Osteoblast (primary cell): ENCODE results near the gene SPEG. TPM values are rescaled to one million over a fixed set of nuclear protein-coding genes. Genes with fewer than 3 reads are reported as not detected.

Experiments used
- DNase-seq: peaks from one replicate; pipeline ENCODE4 v3.0.0; 2011; ENCODE audit warnings: low spot score, mixed read lengths; ENCODE audit not compliant: insufficient read length; ENCODE audit errors: missing footprints
- H2AFZ ChIP-seq: 2 replicates; pipeline ENCODE4 v1.6.0; 2011; ENCODE audit warnings: mild to moderate bottlenecking, low read length
- H3K27ac ChIP-seq: 2 replicates; pipeline ENCODE4 v1.5.1; 2011; ENCODE audit warnings: mild to moderate bottlenecking, low read depth, low read length, moderate library complexity
- H3K27me3 ChIP-seq: 2 replicates; pipeline ENCODE4 v1.6.0; 2012; ENCODE audit warnings: mild to moderate bottlenecking, control low read depth, inconsistent platforms, low read length, moderate library complexity; ENCODE audit not compliant: insufficient read depth
- H3K36me3 ChIP-seq: 2 replicates; pipeline ENCODE4 v1.5.1; 2011; ENCODE audit warnings: mild to moderate bottlenecking, low read length, control low read depth, moderate library complexity; ENCODE audit not compliant: insufficient read depth
- H3K4me1 ChIP-seq: 2 replicates; pipeline ENCODE4 v1.5.1; 2011; ENCODE audit warnings: mild to moderate bottlenecking, low read length, control low read depth, moderate library complexity; ENCODE audit not compliant: insufficient read depth
- H3K4me2 ChIP-seq: 2 replicates; pipeline ENCODE4 v1.6.0; 2011; ENCODE audit warnings: mild to moderate bottlenecking, low read length; ENCODE audit not compliant: insufficient read depth
- H3K4me3 ChIP-seq: fragments of 200-600 bp; sonication (generic); 3 replicates; pipeline ENCODE4 v1.5.1; 2012; ENCODE audit warnings: mild to moderate bottlenecking, low read length, inconsistent platforms; ENCODE audit not compliant: insufficient read depth
- H3K79me2 ChIP-seq: 2 replicates; pipeline ENCODE4 v1.6.0; 2012; ENCODE audit warnings: mild to moderate bottlenecking, low read length, control low read depth, inconsistent platforms; ENCODE audit not compliant: insufficient read depth
- H3K9me3 ChIP-seq: 2 replicates; pipeline ENCODE4 v1.5.1; 2011; ENCODE audit warnings: low read depth, low read length, control low read depth
- H4K20me1 ChIP-seq: 2 replicates; pipeline ENCODE4 v1.6.0; 2012; ENCODE audit warnings: mild to moderate bottlenecking, low read length, control low read depth; ENCODE audit not compliant: insufficient read depth
- CTCF ChIP-seq: IDR thresholded peaks from 2 replicates; pipeline ENCODE4 v1.5.1; 2011; ENCODE audit warnings: mild to moderate bottlenecking, low read depth, low read length, moderate library complexity; ENCODE audit errors: extremely low read depth
- total RNA-seq: library from RNA; depleted of rRNA; stranded (reverse); fragments of >200 nt; gene quantifications from 2 replicates; pipeline ENCODE4 v1.2.3, GENCODE V29; 2012

SPEG gene
- total RNA-seq, 1 donor: 26.4 TPM

GRCh38 chr2:219420687-219421086, 14.0 kb upstream of the SPEG start:
- Histone ChIP-seq H3K79me2 (no peaks in the 10 kb centered on the region), H3K4me2 (no peak overlapping the region), H3K4me1 (peaks cover 20% of the 10 kb centered on the region), H2AFZ (no peak overlapping the region), H3K27ac (no peak overlapping the region), H4K20me1 (no peaks in the 10 kb centered on the region), H3K27me3 (peaks cover 6% of the 10 kb centered on the region), H3K36me3 (no peaks in the 10 kb centered on the region), H3K4me3 (no peak overlapping the region), H3K9me3 (no peaks in the 10 kb centered on the region)
- no peak for DNase-seq
- TF ChIP-seq CTCF: no peak

- peaks cover 6% of the 10 kb centered on the region for H3K27me3 ChIP-seq
- H3K27ac ChIP-seq: no peak overlapping the region
- H3K4me2 ChIP-seq: no peak overlapping the region
- H3K79me2 ChIP-seq: no peaks in the 10 kb centered on the region
- peak; percentile 62 for DNase-seq
- no peak overlapping the region for H3K4me3 ChIP-seq
- H3K9me3 ChIP-seq: no peaks in the 10 kb centered on the region
- H3K36me3 ChIP-seq: no peaks in the 10 kb centered on the region
- no peak overlapping the region for H2AFZ ChIP-seq
- H3K4me1 ChIP-seq: peaks cover 20% of the 10 kb centered on the region
- no peak for TF ChIP-seq CTCF
- no peaks in the 10 kb centered on the region for H4K20me1 ChIP-seq
Measured at GRCh38 chr2:219421323-219421722, 13.3 kb upstream of the SPEG start.

DNA sequence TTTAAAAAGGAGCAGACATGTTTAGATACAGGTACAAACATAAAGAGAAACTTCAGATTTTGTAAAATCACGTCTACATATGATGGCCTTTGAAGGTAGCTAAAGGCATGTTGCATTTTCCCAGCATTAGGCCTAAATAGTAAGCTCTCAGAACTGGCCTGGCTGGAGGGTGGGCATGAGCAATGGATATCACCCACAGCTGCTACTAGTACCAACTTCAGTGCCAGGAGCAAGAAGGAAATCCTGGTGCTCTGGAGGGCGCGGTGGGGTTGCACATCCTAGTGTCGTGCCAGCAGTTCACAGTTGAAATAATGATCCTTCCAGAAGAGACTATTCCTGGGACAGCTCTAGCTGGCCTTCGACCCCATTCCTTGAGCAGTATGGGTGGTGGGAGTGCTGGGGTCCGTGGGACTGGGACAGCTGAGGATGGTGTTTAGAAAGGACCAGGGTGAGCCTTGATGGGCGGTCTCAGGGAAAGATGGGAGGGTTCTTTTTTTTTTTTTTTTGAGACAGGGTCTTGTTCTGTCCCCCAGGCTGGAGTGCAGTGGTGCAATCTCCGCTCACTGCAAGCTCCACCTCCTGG, 11.6 kb upstream of the SPEG start:
- H3K36me3 ChIP-seq: no peaks in the 10 kb centered on the region
- no peak overlapping the region for H3K4me2 ChIP-seq
- H3K27me3 ChIP-seq: peaks cover 6% of the 10 kb centered on the region
- H3K4me3 ChIP-seq: no peak overlapping the region
- no peaks in the 10 kb centered on the region for H4K20me1 ChIP-seq
- TF ChIP-seq CTCF: no peak
- peaks cover 15% of the 10 kb centered on the region for H3K4me1 ChIP-seq
- no peak overlapping the region for H3K27ac ChIP-seq
- H2AFZ ChIP-seq: no peak overlapping the region
- no peaks in the 10 kb centered on the region for H3K79me2 ChIP-seq
- H3K9me3 ChIP-seq: no peaks in the 10 kb centered on the region
- peak; percentile 27 for DNase-seq

- H3K4me2 ChIP-seq: peak overlapping the region; percentile 67
- no peak for TF ChIP-seq CTCF
- no peaks in the 10 kb centered on the region for H3K36me3 ChIP-seq
Measured at GRCh38 chr2:219423652-219424377, 10.8 kb upstream of the SPEG start.

More at GRCh38 chr2:219423652-219424377, 10.8 kb upstream of the SPEG start:
- H3K79me2 ChIP-seq: no peaks in the 10 kb centered on the region
- peak overlapping the region; percentile 62 for H3K27ac ChIP-seq
- DNase-seq: peak; percentile 58
- peak overlapping the region; percentile 2 for H2AFZ ChIP-seq
- H3K9me3 ChIP-seq: no peaks in the 10 kb centered on the region
- H4K20me1 ChIP-seq: no peaks in the 10 kb centered on the region
- H3K4me3 ChIP-seq: no peak overlapping the region
- peaks cover 15% of the 10 kb centered on the region for H3K4me1 ChIP-seq
- H3K27me3 ChIP-seq: peaks cover 1% of the 10 kb centered on the region
